ENCODE measurements around the gene SLC16A2. TPM values are rescaled to one million over a fixed set of nuclear protein-coding genes. Genes with fewer than 3 reads are reported as not detected.

The SLC16A2 gene
- total RNA-seq, 3 donors from 2014 or later, result 1.3 to 7.9 (median 2.3) TPM

DNA sequence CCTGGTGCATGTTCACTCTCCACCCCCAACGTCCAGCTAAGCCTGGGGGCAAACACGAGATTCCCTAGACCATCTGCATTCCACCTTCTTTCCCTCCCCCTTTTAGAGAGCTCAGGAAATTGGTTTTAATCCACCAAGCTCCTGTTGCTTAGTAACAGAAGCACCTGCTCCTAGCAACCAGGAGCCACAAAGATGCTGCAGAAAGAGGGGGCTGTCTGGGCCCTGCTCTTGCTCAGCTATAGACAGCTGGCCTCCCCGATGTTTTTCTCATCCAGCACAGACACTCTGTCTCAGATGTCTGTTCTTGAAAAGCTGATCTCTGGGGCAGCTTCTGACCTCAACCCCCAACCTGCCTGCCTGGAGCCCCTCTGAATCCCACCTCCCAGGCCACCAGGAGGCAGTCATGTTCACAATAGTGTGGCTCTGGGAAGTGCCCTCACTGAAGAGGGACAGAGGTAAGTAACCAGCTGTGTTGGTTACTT, 71.5 kb downstream of the SLC16A2 start:
- H3K9me3 ChIP-seq, result no peaks in the 10 kb centered on the region
- H3K4me3 ChIP-seq, result no peak overlapping the region
- DNase-seq (peak in 1 of 3 donors; percentile 5), ATAC-seq (no peak)
- no peaks in the 10 kb centered on the region for H3K4me1 ChIP-seq (ENCODE audit: low read depth)
- TF ChIP-seq, protein P1, sequence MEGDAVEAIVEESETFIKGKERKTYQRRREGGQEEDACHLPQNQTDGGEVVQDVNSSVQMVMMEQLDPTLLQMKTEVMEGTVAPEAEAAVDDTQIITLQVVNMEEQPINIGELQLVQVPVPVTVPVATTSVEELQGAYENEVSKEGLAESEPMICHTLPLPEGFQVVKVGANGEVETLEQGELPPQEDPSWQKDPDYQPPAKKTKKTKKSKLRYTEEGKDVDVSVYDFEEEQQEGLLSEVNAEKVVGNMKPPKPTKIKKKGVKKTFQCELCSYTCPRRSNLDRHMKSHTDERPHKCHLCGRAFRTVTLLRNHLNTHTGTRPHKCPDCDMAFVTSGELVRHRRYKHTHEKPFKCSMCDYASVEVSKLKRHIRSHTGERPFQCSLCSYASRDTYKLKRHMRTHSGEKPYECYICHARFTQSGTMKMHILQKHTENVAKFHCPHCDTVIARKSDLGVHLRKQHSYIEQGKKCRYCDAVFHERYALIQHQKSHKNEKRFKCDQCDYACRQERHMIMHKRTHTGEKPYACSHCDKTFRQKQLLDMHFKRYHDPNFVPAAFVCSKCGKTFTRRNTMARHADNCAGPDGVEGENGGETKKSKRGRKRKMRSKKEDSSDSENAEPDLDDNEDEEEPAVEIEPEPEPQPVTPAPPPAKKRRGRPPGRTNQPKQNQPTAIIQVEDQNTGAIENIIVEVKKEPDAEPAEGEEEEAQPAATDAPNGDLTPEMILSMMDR (IDR thresholded peaks at IDR 0.05), result no peak
- intact Hi-C loops (cut with DNase I, micrococcal nuclease), result no loop called here
- no peaks in the 10 kb centered on the region for H3K36me3 ChIP-seq (ENCODE audit: low read depth)

DNA sequence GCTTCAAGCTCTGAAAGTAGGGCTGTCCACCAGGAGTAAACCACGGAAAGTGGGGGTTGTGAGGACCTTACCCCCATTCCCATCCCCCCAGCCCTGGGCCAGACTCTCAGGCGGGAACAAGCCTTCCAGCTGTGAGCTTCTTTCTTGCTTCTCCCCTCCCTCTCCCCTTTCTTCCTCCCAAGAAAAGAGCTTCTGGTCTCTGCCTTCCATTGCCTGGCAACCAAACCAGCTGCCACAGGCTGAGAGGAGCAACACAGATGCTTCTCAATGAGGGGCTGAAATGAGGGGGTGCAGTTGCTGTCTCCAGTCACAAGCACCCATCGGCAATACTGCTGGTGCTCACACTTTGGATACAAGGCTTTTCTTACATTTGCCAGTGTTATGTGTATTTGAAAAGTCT, 72.5 kb downstream of the SLC16A2 start:
- no peaks in the 10 kb centered on the region for H3K9me3 ChIP-seq
- DNase-seq, result no peak
- intact Hi-C loops (cut with DNase I, micrococcal nuclease), result no loop called here
- no peak overlapping the region for H3K4me3 ChIP-seq
- ATAC-seq, result no peak
- H3K36me3 ChIP-seq (ENCODE audit: low read depth), result no peaks in the 10 kb centered on the region
- TF ChIP-seq, protein P1 (IDR thresholded peaks at IDR 0.05), result no peak
- no peaks in the 10 kb centered on the region for H3K4me1 ChIP-seq (ENCODE audit: low read depth)

DNA sequence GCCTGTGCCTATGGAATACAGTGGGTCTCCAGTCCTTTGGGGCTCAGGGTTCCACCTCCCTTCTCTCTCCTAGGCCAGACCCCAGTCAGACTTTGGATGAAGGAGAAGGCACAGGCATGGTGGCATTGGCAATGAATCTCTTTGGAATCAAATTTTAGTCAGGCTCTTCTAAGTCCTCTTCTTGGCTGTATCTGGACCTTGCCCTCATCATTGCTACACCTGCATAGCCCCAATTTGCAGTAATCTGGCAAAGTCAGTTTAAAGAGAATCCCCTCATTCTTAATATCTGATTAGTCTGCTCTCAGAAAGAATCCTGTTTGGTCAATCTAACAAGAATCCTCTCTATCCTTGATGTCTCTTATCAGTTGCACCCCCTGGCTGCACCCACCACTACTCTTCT, 77.6 kb downstream of the SLC16A2 start:
- H3K9me3 ChIP-seq, result no peaks in the 10 kb centered on the region
- TF ChIP-seq, protein P1 (IDR thresholded peaks at IDR 0.05), result no peak
- DNase-seq (no peak), ATAC-seq (no peak)
- no peaks in the 10 kb centered on the region for H3K36me3 ChIP-seq (ENCODE audit: low read depth)
- H3K4me3 ChIP-seq, result no peak overlapping the region
- no peaks in the 10 kb centered on the region for H3K4me1 ChIP-seq (ENCODE audit: low read depth)
- intact Hi-C loops (cut with DNase I, micrococcal nuclease), result no loop called here

DNA sequence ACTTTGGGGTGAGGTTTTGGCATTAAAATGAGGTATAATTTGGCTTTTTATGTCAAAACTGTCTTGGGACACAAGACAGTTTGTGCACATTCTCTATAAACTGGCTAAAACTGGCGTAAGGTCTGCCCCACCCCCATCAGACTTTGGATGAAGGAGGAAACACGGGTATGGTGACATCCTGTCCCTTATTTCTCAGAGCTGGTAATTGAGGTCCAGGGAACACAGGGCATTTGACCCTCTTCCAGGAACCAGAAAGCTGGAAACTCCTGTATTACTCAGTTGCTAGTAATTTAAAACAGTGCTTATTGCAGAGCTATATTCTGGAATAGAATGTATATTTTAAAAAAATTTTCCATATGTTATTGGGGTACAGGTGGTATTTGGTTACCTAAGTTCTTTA, 78.8 kb downstream of the SLC16A2 start:
- no peaks in the 10 kb centered on the region for H3K36me3 ChIP-seq (ENCODE audit: low read depth)
- intact Hi-C loops (cut with DNase I, micrococcal nuclease), result no loop called here
- DNase-seq (no peak), ATAC-seq (no peak)
- TF ChIP-seq, protein P1 (IDR thresholded peaks at IDR 0.05), result no peak
- H3K4me3 ChIP-seq, result no peak overlapping the region
- H3K9me3 ChIP-seq, result no peaks in the 10 kb centered on the region
- H3K4me1 ChIP-seq (ENCODE audit: low read depth), result no peaks in the 10 kb centered on the region

DNA sequence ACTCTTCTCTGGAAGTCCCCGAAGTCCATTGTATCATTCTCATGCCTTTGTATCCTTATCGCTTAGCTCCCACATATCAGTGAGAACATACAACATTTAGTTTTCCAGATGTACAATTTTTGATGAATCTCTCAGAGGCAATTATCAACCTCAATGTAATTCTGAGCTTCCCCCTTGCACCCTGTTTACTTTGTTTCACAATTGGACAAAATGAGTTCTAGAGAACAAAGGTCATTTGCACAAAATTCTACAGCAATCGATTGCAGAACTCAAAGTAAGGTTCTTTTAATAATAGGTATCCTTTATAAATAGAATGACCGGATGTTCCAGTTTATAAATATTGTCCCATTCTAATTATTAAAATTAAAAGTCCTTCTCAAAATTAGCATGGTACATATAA, 79.3 kb downstream of the SLC16A2 start:
- intact Hi-C loops (cut with DNase I, micrococcal nuclease), result no loop called here
- DNase-seq, result no peak
- H3K4me3 ChIP-seq, result no peak overlapping the region
- H3K4me1 ChIP-seq (ENCODE audit: low read depth), result no peaks in the 10 kb centered on the region
- ATAC-seq, result no peak
- H3K36me3 ChIP-seq (ENCODE audit: low read depth), result no peaks in the 10 kb centered on the region
- TF ChIP-seq, protein P1 (IDR thresholded peaks at IDR 0.05), result no peak
- H3K9me3 ChIP-seq, result no peaks in the 10 kb centered on the region

DNA sequence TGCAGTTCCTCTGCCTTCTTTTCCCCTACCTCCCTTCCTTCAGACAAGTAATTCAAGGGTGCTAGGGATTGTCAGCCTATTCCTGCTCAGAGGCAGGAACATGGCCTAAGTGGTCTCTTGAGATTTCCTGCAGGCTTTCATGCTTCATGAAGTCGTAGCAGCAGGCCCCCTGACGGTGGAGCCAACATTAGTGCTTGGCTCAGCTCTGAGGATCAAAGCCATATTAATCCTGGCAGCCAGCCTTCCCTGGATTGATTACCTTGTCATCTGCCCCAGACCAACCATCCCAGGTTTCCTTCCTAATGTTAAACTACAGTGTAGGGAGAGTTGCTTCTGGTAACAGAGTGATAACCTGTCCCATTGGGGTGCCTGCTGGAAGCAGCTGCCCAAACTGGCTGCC, 84.1 kb downstream of the SLC16A2 start:
- TF ChIP-seq, protein P1 (IDR thresholded peaks at IDR 0.05), result no peak
- Histone ChIP-seq H3K36me3 (ENCODE audit: low read depth) (no peaks in the 10 kb centered on the region), H3K9me3 (no peaks in the 10 kb centered on the region), H3K4me1 (ENCODE audit: low read depth) (no peaks in the 10 kb centered on the region), H3K4me3 (no peak overlapping the region)
- intact Hi-C loops (cut with DNase I, micrococcal nuclease), result no loop called here
- DNase-seq, result no peak
- ATAC-seq, result no peak

All from mucosa of descending colon (tissue), 3 donors.